NCI-H774 (cell line): ENCODE results near the gene TAF11L13.
"Not testable (repeated sequence)": the region's sequence is repeated elsewhere in the genome, so short reads cannot be mapped to it uniquely, and the experiment has no call there.

Experiments
- DNase-seq: peaks from one replicate; lab custom pipeline; 2025; lab: John Stamatoyannopoulos, UW

Gene TAF11L13

DNA sequence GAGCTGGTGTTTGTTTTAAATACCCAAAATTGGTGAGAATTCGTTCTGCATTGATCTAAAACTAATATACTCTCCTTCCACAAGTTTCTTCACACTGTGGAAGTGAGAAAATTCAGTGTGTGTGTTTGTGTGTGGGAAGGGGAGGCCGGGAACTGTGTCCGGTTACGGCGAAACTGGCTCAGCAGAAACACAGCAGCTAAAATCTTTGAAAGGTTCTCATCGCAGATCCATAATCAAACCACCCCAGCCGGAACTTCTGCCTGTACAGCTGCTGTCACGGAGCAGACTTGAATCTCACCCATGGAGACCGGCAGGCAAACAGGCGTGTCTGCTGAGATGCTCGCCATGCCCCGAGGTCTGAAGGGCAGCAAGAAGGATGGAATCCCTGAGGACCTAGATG is at the start of gene TAF11L13:
Gene TAF11L13 (plus strand): TSS at position 301 of the 400 bp plus-strand sequence.
- DNase-seq, result not testable (repeated sequence)

DNA sequence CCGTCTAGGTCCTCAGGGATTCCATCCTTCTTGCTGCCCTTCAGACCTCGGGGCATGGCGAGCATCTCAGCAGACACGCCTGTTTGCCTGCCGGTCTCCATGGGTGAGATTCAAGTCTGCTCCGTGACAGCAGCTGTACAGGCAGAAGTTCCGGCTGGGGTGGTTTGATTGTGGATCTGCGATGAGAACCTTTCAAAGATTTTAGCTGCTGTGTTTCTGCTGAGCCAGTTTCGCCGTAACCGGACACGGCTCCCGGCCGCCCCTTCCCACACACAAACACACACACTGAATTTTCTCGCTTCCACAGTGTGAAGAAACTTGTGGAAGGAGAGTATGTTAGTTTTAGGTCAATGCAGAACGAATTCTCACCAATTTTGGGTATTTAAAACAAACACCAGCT is 46.2 kb upstream of the TAF11L13 start, which contains the start of gene TAF11L7:
Gene TAF11L7 (minus strand): TSS at position 101 of the 400 bp plus-strand sequence.
- not testable (repeated sequence) for DNase-seq

DNA sequence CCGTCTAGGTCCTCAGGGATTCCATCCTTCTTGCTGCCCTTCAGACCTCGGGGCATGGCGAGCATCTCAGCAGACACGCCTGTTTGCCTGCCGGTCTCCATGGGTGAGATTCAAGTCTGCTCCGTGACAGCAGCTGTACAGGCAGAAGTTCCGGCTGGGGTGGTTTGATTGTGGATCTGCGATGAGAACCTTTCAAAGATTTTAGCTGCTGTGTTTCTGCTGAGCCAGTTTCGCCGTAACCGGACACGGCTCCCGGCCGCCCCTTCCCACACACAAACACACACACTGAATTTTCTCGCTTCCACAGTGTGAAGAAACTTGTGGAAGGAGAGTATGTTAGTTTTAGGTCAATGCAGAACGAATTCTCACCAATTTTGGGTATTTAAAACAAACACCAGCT is 41.0 kb upstream of the TAF11L13 start, which contains the start of gene TAF11L8:
Gene TAF11L8 (minus strand): TSS at position 101 of the 400 bp plus-strand sequence.
- not testable (repeated sequence) for DNase-seq

DNA sequence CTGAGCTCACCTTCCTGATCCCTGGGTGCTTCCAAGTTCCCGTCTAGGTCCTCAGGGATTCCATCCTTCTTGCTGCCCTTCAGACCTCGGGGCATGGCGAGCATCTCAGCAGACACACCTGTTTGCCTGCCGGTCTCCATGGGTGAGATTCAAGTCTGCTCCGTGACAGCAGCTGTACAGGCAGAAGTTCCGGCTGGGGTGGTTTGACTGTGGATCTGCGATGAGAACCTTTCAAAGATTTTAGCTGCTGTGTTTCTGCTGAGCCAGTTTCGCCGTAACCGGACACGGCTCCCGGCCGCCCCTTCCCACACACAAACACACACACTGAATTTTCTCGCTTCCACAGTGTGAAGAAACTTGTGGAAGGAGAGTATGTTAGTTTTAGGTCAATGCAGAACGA is 37.6 kb upstream of the TAF11L13 start, which contains the start of gene TAF11L9:
Gene TAF11L9 (minus strand): TSS at position 140 of the 400 bp plus-strand sequence.
- DNase-seq, result not testable (repeated sequence)

DNA sequence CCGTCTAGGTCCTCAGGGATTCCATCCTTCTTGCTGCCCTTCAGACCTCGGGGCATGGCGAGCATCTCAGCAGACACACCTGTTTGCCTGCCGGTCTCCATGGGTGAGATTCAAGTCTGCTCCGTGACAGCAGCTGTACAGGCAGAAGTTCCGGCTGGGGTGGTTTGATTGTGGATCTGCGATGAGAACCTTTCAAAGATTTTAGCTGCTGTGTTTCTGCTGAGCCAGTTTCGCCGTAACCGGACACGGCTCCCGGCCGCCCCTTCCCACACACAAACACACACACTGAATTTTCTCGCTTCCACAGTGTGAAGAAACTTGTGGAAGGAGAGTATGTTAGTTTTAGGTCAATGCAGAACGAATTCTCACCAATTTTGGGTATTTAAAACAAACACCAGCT is 34.2 kb upstream of the TAF11L13 start, which contains the start of gene TAF11L10:
Gene TAF11L10 (minus strand): TSS at position 101 of the 400 bp plus-strand sequence.
- not testable (repeated sequence) for DNase-seq

DNA sequence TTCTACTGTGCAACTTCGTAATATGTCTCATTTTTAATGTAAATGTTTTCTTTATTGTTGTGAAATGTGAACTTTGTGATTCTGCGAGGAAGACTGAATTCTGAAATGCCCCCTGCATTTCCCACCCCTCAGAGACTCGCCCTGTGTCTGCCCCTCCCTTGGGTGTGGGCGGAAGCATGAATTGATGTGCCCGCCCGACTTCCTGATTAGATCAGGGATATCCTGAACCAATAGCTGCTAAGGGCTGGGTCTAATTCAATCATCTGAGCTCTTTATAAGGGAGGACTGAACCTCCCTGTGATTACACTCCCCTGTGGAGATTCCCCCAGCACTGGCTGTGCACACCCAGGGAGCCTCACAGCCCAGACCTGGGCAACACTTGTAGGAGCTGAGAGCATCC is 28.0 kb upstream of the TAF11L13 start, which contains the start of gene TAF11L11:
Gene TAF11L11 (plus strand): TSS at position 304 of the 400 bp plus-strand sequence.
- not testable (repeated sequence) for DNase-seq

DNA sequence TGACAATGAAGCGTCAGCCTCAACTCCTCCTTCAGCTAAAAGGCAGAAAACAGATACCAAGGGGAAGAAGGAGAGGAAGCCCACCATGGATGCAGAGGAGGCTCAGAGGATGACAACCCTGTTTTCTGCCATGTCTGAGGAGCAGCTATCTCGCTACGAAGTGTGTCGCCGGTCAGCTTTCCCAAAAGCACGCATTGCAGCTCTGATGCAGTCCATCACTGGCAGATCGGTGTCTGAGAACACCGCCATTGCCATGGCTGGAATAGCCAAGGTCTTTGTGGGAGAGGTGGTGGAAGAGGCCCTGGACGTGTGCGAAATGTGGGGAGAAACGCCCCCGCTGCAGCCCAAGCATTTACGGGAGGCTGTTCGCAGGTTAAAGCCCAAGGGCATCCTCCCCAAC is 26.9 kb upstream of the TAF11L13 start:
- DNase-seq, result no peak

DNA sequence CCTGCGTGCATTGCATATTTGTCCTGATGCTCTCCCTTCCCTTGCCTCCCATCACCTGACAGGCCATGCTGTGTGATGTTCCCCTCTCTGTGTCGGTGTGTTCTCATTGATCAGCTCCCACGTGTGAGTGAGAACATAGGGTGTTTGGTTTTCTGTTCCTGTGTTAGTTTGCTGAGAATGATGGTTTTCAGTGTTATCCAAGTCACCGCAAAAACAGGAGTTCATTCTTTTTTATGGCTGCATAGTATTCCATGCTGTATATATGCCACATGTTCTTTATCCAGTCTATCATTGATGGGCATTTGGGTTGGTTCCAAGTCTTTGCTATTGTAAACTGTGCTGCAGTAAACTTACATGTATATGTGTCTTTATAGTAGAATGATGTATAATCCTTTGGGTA is 24.4 kb upstream of the TAF11L13 start:
- not testable (repeated sequence) for DNase-seq

DNA sequence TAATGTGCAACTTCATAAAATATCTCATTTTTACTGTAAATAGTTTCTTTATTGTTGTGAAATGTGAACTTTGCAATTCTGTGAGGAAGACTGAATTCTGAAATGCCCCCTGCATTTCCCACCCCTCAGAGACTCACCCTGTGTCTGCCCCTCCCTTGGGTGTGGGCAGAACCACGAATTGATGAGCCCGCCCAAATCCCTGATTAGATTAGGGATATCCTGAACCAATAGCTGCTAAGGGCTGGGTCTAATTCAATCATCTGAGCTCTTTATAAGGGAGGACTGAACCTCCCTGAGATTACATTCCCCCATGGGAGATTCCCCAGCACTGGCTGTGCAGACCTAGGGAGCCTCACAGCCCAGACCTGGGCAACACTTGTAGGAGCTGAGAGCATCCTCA is 21.8 kb upstream of the TAF11L13 start, which contains the start of gene TAF11L12:
Gene TAF11L12 (plus strand): TSS at position 301 of the 400 bp plus-strand sequence.
- DNase-seq, result not testable (repeated sequence)

DNA sequence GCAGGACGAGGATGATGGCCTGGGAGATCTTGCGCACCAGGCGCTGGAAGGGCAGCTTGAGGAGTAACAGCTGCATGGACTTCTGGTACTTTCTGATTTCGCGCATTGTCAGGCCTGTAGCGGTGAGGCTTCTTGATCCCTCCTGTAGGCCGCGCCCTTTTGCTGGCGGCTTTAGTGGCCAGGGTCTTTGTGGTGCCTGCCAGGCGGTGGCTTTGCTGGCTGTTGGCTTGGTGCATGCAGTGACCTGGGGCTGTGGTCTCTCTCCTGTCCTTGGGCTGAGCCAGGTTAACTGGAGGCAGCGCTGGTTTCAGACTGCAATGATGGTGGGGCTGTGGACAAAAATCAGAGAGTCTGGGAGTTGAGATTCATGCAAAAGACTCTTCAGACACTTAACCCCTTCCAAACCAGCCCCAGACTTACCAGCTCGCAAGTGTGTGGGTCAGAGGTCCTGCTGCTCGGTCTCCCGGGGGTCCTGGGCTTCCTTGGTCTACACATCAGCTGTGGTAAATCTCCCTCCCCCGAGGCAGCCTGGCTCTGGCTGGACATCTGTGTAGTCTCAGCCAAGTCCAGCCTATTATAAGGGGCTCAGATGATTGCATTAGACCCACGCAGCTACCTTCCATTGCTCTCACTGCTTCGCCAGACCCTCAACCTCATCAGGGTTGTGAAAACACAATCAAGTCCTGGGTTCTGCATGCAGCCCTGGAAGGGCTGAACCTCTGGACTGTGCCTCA is 16.8 kb upstream of the TAF11L13 start:
- no peak for DNase-seq

DNA sequence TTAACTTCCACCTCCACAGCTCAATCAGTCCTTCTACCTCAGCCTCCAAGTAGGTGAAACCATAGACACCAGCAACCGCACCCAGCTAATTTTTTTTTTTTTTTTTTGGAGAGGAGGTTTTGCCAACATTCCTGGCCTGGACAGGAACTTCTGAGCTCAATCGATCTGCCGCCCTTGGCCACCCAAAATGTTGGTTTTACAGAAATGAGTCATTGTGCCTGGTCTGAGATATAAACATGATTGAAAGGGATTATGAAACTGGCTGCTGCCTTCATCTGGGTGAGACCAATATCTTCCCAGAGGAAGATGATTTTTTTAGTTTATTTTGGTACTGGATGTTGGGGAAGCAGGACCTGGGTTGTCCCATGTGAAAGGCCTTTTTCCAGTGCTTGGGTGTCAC is 12.5 kb upstream of the TAF11L13 start:
- DNase-seq, result no peak

DNA sequence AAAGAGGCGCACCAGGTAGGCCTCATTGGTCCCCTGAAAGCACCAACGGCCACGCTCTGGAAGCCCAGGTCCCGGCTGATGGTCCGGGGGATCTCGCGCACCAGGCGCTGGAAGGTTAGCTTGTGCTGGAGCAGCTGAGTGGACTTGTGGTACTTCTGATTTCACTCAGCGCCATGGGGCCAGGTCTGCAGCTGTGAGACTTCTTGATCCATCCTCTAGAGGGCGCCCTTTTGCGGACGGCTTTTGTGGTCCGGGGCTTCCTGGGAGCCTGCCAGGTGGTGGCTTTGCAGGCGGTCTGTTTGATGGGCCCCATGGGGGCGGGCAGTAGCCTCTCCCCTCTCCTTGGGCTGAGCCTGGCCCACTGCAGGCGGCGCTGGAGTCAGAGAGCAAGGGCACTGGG is 11.3 kb upstream of the TAF11L13 start:
- no peak for DNase-seq

DNA sequence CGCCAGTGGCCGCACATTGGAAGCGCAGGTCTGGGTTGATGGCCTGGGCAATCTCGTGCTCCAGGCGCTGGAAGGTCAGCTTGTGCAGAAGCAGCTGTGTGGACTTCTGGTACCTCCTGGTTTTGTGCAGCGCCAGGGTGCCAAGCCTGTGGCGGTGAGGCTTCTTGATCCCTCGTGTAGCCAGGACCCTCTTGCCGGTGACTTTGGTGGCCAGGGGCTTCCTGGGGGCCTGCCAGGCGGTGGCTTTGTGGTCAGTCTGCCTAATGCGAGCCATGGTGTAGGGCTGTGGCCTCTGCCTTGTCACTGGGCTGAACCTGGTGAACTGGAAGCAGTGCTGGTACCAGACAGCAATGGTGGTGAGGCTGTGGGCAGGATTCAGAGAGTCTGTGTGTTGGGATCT is 6.2 kb upstream of the TAF11L13 start:
- DNase-seq, result no peak

DNA sequence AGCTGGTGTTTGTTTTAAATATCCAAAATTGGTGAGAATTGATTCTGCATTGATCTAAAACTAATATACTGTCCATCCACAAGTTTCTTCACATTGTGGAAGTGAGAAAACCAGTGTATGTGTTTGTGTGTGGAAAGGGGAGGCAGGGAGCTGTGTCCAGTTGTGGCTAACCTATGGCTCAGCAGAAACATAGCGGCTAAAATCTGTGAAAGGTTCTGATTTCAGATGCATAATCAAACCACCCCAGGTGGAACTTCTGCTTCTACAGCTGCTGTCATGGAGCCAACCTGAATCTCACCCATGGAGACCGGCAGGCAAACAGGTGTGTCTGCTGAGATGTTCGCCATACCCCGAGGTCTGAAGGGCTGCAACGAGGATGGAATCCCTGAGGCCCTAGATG is 2.3 kb downstream of the TAF11L13 start, which contains the start of gene TAF11L14:
Gene TAF11L14 (plus strand): TSS at position 301 of the 400 bp plus-strand sequence.
- DNase-seq, result no peak

DNA sequence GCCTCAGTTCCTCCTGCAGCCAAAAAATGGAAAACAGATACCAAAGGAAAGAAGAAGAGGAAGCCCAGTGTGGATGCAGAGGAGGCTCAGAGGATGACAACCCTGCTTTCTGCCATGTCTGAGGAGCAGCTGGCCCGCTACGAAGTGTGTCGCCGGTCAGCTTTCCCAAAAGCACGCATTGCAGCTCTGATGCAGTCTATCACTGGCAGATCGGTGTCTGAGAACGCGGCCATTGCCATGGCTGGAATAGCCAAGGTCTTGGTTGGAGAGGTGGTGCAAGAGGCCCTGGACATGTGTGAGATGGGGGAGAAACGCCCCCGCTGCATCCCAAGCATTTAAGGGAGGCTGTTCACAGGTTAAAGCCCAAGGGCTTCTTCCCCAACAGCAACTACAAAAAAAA is 17.3 kb downstream of the TAF11L13 start:
- DNase-seq, result not testable (repeated sequence)

DNA sequence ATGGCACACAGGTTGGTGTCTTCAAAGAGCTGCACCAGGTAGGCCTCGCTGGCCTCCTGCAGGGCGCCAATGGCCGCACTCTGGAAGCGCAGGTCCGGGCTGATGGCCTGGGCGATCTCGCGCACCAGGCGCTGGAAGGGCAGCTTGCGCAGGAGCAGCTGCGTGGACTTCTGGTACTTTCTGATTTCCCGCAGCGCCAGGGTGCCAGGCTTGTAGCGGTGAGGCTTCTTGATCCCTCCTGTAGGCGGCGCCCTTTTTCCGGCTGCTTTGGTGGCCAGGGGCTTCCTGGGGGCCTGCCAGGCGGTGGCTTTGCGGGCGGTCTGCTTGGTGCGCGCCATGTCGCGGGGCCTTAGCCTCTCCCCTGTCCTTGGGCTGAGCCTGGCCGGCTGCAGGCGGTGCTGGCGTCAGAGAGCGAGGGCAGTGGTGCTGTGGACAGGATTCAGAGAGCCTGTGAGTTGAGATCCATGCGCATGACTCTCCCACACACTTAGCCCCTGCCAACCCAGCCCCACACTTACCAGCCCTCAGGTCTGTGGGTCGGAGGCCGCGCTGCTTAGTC is 23.4 kb downstream of the TAF11L13 start:
- DNase-seq, result not testable (repeated sequence)

DNA sequence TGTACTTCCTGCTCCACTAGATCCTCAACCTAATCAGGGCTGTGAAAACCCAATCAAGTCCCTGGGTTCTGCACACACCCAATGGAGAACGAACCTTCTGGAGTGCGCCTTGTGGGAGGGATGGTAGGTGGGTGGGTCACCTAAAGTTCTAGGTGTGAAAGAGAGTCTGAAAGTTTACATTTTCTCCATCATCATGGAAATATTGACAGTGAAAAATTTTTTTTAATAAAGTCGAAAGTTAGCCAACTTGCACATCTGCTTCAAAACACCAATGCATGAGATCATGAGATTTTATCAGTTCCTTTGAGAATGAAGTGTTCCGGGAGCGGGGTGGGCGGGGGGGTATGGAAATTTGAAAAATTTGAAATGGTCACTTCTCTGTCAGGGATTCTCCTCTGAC is 24.0 kb downstream of the TAF11L13 start:
- no peak for DNase-seq

DNA sequence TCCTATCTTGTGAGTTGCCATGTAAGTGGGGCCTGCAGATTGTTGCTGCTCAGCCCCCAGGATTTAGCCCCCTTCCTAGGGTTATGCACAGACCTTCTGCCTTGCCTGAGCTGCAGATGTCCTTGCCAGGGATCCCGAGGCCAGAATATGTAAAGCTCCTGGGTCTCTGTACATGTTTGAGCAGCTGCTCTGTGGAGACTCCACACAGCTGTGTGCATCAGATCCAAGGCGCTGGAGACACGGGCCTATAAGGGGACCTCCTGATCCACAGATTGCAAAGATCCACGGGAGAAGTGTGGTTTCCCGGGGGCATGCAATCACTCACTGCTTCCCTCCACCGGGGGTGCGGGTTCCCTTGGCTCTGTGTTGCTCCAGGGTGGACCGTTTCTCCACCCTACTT is 31.3 kb downstream of the TAF11L13 start:
- DNase-seq, result peak; percentile 25

DNA sequence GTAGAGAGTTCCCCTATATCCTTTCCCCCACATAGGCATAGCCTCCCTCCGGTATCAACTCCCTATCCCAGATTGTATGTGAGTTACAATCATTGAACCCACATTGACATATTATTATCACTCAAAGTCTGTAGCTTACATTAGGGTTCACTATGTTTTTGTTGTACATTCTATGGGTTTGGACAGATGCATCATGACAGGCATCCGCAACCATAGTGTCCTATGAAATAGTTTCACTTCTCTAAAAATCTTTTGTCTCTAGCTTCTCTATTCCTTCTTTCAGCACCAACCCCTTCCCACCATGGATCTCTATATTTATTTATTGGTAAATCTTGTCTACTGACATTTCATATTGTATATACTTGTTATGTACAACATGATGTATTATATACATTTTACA is 33.9 kb downstream of the TAF11L13 start:
- no peak for DNase-seq

DNA sequence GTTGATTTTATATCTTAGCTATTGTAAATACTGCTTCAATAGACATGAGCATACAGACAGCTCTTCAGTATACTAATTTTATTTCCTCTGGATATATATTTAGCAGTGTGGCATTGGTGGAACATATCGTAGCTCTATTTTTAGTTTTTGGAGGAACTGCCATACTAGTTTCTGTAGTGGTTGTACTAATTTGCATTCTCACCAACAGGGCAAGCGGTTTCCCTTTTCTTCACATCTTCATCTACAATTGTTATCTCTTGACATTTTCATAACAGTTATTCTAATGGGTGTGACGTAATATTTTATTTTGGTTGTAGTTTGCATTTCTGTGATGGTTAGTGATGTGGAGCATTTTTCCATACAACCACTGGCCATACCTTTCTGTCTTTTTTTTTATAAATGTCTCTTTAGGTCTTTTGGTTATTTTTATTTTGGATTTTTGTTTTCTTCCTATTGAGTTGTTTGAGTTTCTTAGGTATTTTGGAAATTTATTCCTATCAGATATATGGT is 34.9 kb downstream of the TAF11L13 start:
- DNase-seq, result no peak

DNA sequence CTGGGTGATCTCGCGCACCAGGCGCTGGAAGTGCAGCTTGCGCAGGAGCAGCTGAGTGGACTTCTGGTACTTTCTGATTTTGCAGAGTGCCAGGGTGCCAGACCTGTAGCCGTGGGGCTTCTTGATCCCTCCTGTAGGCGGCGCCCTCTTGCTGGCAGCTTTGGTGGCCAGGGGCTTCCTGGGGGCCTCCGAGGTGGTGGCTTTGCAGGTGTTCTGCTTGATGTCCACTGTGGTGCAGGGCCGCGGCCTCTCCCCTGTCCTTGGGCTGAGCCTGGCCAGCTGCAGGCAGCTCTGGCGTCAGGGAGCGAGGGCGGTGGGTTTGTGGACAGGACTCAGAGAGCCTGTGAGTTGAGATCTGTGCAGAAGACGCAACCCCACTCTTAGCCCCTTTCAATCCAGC is 38.5 kb downstream of the TAF11L13 start:
- DNase-seq, result no peak

DNA sequence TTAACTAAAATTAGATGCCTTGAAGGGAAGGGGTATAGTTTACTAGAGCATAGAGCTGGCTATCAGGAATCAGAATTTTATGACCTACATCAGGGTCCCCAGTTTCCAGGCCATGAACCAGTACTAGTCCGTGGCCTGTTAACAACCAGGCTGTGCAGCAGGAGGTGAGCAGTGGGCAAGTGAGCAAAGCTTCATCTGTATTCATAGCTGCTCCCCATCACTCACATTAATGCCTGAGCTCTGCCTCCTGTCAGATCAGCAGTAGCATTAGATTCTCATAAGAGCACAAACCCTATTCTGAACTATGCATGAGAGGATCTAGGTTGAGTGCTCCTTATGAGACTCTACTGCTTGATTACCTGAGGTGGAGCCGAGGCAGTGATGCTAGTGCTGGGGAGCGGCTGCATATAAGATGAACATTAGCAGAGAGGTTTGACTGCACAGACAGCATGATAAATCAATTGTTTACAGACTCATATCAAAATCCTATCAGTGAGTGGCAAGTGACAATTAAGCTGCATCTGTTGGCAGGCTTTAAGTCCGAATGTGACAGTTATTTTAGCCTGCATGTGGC is 47.0 kb downstream of the TAF11L13 start:
- DNase-seq, result no peak
